GM12874 (cell line): ENCODE measurements around the gene SMIM35.

Experiments used
- TF ChIP-seq, protein P1 (sequence below): IDR thresholded peaks from 2 replicates; pipeline ENCODE4 v1.5.1; 2011; ENCODE audit warnings: low read depth, mild to moderate bottlenecking, control low read depth, low read length, moderate library complexity; ENCODE audit not compliant: insufficient read depth

SMIM35 gene

DNA sequence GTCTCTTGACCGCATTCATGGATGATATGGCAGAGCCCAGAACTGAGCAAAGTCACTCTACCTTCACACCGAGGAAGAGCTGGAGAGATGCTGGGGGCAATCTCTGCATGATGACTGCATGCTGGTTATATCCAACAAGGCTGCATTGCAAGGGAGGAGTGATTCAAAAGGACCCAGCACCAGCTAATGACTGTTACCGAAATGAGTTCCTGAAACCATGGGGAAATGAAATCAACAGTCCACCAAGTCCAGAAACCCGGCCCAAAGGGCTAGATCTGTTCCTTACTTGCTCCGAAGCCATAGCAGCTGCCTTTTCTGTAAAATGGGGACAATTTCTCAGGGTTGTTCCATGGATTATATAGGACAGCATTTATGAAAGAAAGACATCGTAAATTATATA lies 1.2 kb upstream of the SMIM35 start:
- TF ChIP-seq, protein P1, sequence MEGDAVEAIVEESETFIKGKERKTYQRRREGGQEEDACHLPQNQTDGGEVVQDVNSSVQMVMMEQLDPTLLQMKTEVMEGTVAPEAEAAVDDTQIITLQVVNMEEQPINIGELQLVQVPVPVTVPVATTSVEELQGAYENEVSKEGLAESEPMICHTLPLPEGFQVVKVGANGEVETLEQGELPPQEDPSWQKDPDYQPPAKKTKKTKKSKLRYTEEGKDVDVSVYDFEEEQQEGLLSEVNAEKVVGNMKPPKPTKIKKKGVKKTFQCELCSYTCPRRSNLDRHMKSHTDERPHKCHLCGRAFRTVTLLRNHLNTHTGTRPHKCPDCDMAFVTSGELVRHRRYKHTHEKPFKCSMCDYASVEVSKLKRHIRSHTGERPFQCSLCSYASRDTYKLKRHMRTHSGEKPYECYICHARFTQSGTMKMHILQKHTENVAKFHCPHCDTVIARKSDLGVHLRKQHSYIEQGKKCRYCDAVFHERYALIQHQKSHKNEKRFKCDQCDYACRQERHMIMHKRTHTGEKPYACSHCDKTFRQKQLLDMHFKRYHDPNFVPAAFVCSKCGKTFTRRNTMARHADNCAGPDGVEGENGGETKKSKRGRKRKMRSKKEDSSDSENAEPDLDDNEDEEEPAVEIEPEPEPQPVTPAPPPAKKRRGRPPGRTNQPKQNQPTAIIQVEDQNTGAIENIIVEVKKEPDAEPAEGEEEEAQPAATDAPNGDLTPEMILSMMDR = no peak

DNA sequence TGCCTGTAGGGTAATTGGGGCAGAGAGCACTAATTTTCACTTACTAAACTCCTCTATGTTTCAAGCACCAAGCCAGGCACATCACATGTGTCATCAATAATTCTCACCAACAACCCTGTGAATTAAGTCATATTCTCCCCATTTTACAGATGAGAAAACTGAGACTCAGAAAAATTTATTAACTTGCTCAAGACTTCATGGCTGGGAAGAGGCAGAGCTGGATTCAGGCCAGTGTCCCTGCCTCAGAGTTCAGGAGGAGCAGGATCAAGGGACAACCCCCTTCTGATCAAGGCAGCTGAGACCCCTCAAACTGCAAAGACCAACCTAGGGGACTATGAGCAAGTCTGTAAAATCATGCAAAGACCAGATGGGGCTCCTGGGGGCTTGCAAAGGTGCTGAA lies 2.1 kb downstream of the SMIM35 start:
- TF ChIP-seq, protein P1 = no peak

DNA sequence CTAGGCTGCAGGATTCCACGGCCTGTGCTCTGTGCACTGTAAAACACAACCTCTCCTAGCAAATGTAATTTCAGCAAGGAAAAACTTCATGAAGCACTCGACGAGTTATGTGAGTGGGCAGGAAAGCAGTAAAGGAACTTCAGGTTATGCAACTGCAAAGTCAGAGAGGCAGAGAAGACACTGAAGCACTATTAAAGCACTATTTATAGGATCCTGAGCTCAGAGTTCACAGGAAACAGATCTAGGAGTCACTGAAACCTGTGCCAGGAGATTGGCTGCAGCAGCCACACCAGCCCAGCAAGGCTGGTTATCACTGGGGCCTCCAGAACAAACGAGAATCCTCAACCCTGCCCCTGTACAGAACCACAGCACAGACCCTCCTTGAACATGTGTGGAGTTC lies 2.5 kb downstream of the SMIM35 start:
- TF ChIP-seq, protein P1 = no peak

DNA sequence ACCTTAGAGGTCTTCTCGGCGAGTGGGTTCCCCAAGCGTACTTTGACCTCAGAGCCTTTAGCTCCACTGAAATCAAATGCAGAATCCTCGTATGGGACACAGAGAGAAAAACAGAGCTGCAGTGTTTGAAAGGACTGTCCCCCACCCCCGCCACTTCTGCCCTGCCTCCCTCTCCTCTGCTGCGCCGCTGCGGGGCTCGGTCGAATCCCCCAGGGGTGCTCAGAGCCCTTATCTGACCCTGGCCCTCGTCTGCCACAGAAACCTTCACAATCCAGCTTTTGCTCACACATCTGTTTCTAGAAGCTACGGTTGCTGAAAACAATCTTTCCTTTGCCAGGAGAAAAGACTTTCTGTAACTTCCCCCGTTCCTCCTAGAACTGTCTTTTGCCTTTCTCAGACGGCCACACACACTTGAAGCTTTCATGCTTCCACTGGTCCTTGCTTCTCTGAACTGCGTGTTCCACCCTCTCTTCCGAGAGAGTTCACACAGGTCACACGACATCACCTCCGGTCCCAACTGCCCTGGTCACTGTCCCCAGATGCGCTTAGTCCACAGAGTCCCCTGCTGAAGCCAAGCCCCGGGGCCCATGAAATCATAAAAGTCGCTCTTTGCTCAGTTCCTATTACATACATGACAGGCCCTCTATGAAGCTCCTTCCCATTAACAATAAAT lies 3.7 kb downstream of the SMIM35 start:
- TF ChIP-seq, protein P1 = no peak

DNA sequence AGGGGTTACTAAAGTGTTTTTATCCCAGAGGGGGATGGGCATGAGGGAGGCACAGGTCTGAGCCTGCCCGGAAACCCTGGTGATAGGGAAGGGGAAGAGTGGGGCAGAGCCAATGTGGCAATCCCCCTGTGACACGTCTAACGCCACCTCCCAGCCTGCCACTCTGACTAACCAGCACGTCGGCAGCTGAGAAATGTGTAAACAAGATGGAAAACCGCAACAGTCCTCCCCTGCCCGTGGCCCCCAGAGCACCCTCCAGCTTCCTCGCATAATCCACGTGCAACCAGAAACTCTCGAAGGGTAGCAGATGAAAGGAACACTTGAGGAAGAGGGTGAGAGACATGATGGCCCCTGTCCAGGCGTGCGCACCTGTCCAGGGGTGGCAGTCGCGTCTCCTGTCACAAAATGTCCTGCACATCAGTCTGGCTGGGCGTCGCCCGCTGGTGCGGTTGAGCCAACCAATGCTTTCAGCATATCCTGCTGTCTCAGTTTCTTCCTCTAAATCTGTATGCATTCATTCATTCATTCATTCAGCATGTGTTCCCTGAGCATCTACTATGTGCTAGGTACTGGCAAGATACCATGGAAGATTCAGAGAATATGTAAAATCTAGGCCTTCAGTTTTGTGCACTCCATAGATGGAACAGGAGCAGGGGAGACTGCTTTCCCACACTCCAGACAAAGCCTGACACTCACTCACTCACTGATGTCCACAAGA lies 5.4 kb downstream of the SMIM35 start:
- TF ChIP-seq, protein P1 = no peak

DNA sequence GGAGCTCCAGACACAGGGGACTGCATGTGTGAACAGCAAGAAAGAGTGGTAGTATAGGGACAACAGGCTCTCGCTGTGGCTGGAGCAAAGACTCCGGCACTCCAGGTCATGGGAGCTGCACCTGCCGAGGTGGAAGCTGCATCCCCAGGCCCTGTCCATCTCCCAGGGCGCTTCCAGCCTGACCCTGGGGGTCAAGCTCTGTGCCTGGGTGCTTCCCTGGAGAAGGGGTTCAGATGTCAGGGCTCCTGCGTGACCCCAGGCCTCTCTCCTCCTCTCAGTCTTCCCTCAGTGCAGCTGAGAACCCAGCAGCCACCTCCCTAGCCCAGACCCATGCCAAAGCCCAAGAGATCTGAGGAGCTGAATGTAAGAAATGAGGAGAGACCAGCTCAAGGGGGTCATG lies 6.5 kb downstream of the SMIM35 start:
- TF ChIP-seq, protein P1 = no peak

DNA sequence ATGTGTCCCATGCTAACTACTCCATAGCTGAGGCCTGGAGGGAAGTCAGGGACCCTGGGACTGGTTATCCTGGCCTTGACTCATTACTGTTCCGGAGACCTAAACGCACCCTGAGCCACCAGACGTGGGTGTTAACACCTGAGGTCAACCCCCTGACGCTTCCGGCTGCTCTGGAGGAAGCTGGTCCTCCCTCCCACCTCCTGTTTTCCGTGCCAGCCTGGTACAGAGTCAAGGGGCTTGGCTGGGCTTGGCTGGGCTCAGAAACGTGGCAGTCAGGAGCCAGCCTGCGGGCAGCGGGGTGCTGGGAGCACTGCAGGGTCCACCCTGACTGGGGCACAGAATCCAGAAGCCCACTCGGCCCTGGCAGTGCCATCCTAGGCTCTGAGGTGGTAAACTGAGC lies 7.3 kb downstream of the SMIM35 start:
- TF ChIP-seq, protein P1 = no peak
